NCI-H1417 (cell line): Measurements from ENCODE around the gene PPP1R8.

Source experiments
- DNase-seq, 3 experiments: peaks; one replicate each; lab custom pipeline; 2025; lab: John Stamatoyannopoulos, UW

The PPP1R8 gene

GRCh38 chr1:27872059-27872801 lies 41.6 kb downstream of the PPP1R8 start, which contains the start of gene THEMIS2:
THEMIS2 (plus strand) TSS chr1:27872544; CDS start chr1:27872572, 28 bp downstream.
- no peak for DNase-seq

- DNase-seq = no peak
These were observed 42.4 kb downstream of the PPP1R8 start for GRCh38 chr1:27872802-27873551.

GRCh38 chr1:27873671-27874384 lies 43.2 kb downstream of the PPP1R8 start:
- DNase-seq = no peak

GRCh38 chr1:27876341-27877114 lies 45.9 kb downstream of the PPP1R8 start:
- no peak for DNase-seq

GRCh38 chr1:27877115-27877416 lies 46.5 kb downstream of the PPP1R8 start:
- DNase-seq = no peak

GRCh38 chr1:27878039-27878438 lies 47.5 kb downstream of the PPP1R8 start:
- no peak for DNase-seq

- DNase-seq = no peak
These were observed 48.3 kb downstream of the PPP1R8 start for GRCh38 chr1:27878787-27879335.

GRCh38 chr1:27879374-27880082 lies 48.9 kb downstream of the PPP1R8 start:
- no peak for DNase-seq

- no peak for DNase-seq
These were observed 51.9 kb downstream of the PPP1R8 start for GRCh38 chr1:27882543-27882903.

GRCh38 chr1:27883536-27883935 lies 53.0 kb downstream of the PPP1R8 start:
- no peak for DNase-seq

- DNase-seq = no peak
These were observed 53.7 kb downstream of the PPP1R8 start for GRCh38 chr1:27884006-27884954.

GRCh38 chr1:27885114-27885528 lies 54.5 kb downstream of the PPP1R8 start:
- DNase-seq = no peak

- DNase-seq = no peak
These were observed 55.2 kb downstream of the PPP1R8 start for GRCh38 chr1:27885621-27886352.

- no peak for DNase-seq
These were observed 55.7 kb downstream of the PPP1R8 start for GRCh38 chr1:27886353-27886679.

- no peak for DNase-seq
These were observed 56.2 kb downstream of the PPP1R8 start for GRCh38 chr1:27886744-27887143.

- no peak for DNase-seq
These were observed 56.8 kb downstream of the PPP1R8 start for GRCh38 chr1:27887215-27888021.

GRCh38 chr1:27889506-27889905 lies 58.9 kb downstream of the PPP1R8 start:
- DNase-seq = no peak

GRCh38 chr1:27891196-27891889 lies 60.8 kb downstream of the PPP1R8 start:
- no peak for DNase-seq
